HG02678 (cell line): Measurements from ENCODE around the gene CRYBG1.

Experiments used
- ATAC-seq: cut with Tn5 transposase; IDR thresholded peaks from one replicate; pipeline ENCODE4 v1.9.1; 2021; ENCODE audit warnings: mild to moderate bottlenecking, moderate library complexity; ENCODE audit not compliant: unreplicated experiment

The CRYBG1 gene

GRCh38 chr6:106421496-106421895 is 61.0 kb downstream of the CRYBG1 start:
- no peak for ATAC-seq

DNA sequence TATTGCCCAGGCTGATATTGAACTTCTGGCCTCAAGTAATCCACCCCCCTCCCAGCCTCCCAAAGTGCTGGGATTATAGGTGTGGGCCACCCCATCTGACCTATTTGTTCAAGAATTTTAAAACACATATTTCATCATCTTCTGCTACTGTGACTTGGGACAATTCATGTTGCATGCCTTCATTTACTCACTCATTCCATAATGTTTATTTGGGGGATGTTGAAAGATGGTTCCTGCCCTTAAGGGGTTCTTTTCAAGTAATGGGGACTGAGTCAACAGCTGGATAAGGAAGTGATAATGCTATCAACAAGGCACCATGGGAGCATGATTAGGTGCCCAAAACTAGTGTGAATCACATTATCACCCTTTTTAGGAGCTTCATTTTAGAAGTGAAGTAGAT is 62.0 kb downstream of the CRYBG1 start:
- no peak for ATAC-seq

- ATAC-seq, result no peak
Measured at GRCh38 chr6:106425382-106425781, 64.9 kb downstream of the CRYBG1 start.

- ATAC-seq, result no peak
Measured at GRCh38 chr6:106426250-106426970, 65.9 kb downstream of the CRYBG1 start.

DNA sequence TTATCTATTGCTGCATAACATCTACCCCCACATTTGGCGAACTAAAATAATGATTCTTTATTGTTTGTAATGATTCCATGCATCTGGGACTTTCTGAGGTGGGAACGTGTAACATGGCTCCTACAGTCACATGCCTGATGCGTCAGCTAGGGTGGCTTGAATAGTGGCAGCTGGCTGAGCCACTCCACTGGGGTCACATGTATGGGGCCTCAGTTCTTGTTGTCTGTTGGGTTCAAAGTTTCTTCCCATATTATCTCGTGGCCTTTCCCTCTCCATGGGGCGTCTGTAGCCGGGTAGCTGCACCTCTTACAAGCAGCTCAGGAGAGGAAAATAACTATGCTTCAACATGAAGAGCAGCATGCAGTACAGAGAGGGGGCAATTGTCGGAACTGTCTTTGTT is 69.9 kb downstream of the CRYBG1 start:
- ATAC-seq, result no peak

DNA sequence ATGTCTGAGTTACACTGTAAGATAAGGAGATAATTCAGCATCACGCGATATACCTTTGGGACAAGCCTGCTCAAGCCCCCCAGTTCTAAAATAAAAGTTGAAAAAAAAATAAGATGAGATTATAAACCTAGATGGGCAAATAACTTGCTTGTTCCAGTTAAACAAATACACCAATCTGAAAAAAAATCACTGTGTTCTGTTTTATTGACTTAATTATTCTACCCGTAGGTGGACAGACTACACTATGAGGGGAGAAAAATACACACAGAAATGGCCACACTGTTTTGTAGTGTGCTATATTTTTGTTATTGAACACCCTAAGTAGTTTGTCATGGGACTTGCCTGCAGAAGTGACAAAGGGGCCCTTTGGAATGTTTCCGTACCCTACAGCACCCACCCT is 70.9 kb downstream of the CRYBG1 start:
- no peak for ATAC-seq

GRCh38 chr6:106431972-106432371 is 71.5 kb downstream of the CRYBG1 start:
- ATAC-seq, result no peak

GRCh38 chr6:106434530-106434929 is 74.0 kb downstream of the CRYBG1 start:
- ATAC-seq, result no peak

GRCh38 chr6:106439459-106439858 is 78.9 kb downstream of the CRYBG1 start:
- ATAC-seq, result no peak

- no peak for ATAC-seq
Measured at GRCh38 chr6:106440546-106440945, 80.0 kb downstream of the CRYBG1 start.

DNA sequence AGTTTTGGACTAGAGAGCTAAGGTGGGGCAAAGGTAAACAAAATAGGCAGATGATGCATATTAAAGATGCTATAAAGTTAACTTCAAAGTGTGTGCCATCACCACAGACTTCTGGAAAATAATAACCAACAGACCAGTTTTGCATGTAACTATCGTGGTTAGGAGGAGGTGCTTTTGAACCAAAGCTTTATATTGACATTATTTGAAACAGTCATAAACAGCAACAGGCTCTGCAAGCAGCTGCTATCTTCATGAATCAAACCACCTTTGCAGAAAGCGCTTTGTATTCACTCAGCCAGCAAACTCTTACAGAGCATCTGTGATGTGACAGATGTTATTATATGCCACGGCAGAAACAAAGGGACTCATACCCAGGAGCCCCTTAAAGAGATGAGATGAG is 81.9 kb downstream of the CRYBG1 start:
- no peak for ATAC-seq

GRCh38 chr6:106444777-106445507 is 84.4 kb downstream of the CRYBG1 start:
- peak; percentile 58 for ATAC-seq

GRCh38 chr6:106445508-106445878 is 85.0 kb downstream of the CRYBG1 start:
- ATAC-seq, result no peak

DNA sequence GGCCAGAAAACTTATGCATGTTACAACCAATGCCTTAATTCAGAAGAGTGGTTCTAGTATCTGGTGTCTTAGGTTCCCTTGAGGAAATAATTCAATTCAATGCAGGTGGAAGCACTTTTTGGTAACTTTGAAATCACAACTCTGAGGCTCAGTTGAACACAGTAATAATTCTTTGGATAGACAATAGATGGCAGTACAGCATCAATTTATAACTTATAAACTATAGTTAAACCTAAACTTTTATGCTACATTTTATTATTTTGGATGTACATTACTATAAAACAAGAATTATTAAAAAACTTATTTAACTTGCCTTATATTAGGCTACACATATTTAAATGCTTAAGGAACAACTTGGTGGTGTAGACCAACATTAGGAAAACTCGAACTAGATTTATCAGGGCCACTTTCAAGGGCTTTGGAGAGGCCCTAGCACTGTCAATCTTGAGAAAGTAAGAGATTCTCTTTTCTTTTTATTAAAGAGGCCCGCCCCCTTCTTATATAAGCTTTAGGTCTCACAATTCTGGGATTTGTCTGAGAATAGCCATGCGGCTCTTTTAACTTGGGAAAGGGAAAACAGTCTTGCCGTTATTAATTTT is 85.9 kb downstream of the CRYBG1 start:
- ATAC-seq, result no peak

DNA sequence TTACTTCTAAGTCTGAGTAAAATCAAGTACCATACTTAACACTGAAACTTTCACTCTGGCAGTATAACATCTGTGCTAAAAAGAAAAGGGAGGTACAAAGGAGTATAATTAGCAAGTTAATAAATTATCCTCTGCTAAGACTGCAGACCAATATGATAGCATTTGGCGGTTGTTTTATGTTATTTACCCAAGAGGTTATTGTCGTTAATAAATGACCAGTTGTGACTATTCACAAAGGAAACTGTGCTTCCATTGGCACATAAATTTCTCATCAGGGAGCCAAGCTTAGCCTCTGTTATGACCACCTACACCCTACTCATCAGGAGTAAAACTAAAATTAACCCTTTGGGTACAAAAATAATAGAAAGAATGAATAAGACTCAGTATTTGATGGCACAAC is 86.5 kb downstream of the CRYBG1 start:
- ATAC-seq, result no peak

DNA sequence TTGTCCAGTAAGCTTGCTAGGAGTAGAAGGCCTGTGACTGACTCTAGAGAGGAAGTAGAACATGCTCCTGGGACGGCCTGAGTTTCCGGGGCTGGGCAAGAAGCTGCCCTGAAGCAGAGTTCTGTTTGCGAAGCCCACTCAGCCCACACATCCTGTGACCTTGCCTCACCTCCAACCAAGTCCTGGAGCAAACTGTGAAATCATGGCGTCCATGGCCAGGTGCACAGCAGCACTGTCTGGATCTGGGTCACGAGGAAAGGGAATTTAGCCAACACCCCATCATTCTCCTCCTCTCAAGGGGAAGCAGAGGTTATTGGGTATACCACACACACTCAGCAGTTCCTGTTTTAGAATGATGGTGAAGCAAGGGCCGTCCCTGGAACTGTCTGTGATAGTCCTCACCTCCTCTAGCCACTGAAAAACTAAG is 87.5 kb downstream of the CRYBG1 start:
- peak; percentile 65 for ATAC-seq

GRCh38 chr6:106450653-106451052 is 90.1 kb downstream of the CRYBG1 start:
- no peak for ATAC-seq

DNA sequence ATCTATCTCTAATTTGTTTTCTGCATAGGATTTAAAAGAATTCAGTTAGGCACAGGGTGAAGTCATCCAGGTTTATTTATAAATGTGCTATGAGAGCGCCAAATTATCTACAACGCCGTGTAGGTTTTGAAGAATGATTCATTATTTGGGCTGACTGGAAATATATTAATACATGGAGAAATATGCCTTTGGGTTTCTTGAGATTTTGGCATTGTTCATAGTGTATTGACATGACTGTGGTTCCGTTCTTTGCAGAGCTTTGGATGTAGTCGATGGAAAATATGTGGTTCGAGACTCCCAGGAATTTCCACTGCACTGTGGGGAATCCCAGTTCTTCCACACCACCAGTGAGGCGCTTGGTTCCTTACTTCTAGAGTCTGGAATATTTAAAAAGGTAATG is 90.9 kb downstream of the CRYBG1 start:
- no peak for ATAC-seq

DNA sequence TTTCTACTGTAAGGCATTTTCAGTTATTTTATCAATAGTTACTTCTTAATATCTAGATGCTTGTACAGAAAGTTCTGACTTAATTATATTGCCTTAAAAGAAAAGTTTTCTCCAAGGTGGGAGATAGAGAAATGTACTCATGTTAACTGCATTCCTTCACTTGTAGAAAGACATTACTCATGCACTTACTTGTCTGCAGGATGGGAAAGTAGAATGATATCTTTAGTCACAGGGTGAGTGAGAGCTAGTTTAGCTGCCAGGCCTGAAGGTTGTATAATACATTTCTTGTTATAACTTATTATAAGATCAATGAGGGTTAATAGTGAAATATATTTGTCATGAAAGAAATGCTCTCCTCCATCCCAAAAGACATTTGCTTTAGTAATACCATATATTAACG is 92.1 kb downstream of the CRYBG1 start:
- no peak for ATAC-seq

GRCh38 chr6:106453756-106454367 is 93.3 kb downstream of the CRYBG1 start:
- no peak for ATAC-seq

DNA sequence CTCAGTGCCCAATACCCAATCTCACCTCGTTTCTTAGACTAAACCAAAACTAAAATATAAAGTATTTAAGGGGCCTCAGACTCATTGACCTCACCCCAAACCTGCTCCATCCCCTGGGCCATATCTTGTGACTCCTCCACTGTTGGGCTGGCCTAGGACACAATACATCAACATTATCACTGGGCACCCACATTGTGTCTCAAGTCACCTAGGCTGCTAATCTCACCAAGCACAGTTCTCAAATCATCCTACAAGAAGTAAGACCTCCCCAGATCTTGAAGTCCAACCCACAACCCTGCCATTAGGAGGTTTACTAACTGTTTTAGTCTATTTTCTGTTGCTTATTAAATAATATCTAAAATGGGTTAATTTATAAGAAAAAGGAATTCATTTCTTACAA is 96.2 kb downstream of the CRYBG1 start:
- no peak for ATAC-seq
